SK-N-SH (cell line): ENCODE measurements around the gene IL18RAP.

Experiments used
- EZH2phosphoT487 ChIP-seq: fragments of 200-600 bp; sonication (generic); IDR thresholded peaks from 2 replicates; pipeline ENCODE4 v1.6.1; 2017; ENCODE audit warnings: low read depth, mixed run types, mild to moderate bottlenecking, antibody characterized with exemption, moderate library complexity, borderline replicate concordance
- FOSL2 ChIP-seq: IDR thresholded peaks from 2 replicates; pipeline ENCODE4 v1.4.0; 2012; ENCODE audit warnings: low read depth, mild to moderate bottlenecking, moderate library complexity, borderline replicate concordance
- FOXM1 ChIP-seq: IDR thresholded peaks from 2 replicates; pipeline ENCODE4 v1.4.0; 2012; ENCODE audit warnings: low read depth, mild to moderate bottlenecking
- MXI1 ChIP-seq: IDR thresholded peaks from 2 replicates; pipeline ENCODE4 v1.6.1; 2012; ENCODE audit warnings: mild to moderate bottlenecking, low read depth, low read length, improper control_type of control experiment
- NFIC ChIP-seq: IDR thresholded peaks from 2 replicates; pipeline ENCODE4 v1.4.0; 2012; ENCODE audit warnings: borderline replicate concordance
- RFX5 ChIP-seq: IDR thresholded peaks from 2 replicates; pipeline ENCODE4 v1.6.1; 2012; ENCODE audit warnings: mild to moderate bottlenecking, improper control_type of control experiment, low read length
- TAF1 ChIP-seq: IDR thresholded peaks from 2 replicates; pipeline ENCODE4 v1.6.1; 2012; ENCODE audit warnings: low read depth, mild to moderate bottlenecking, low read length, moderate library complexity, borderline replicate concordance
- TCF12 ChIP-seq: IDR thresholded peaks from 2 replicates; pipeline ENCODE4 v1.4.0; 2012
- TF ChIP-seq, protein P1 (sequence below): fragments of 200-600 bp; sonication (generic); IDR thresholded peaks from 2 replicates; pipeline ENCODE4 v1.6.1; 2017; ENCODE audit warnings: antibody characterized with exemption, mild to moderate bottlenecking, moderate library complexity
- TF ChIP-seq, protein P2 (sequence below): IDR thresholded peaks from 2 replicates; pipeline ENCODE4 v1.6.1; 2012; ENCODE audit warnings: mild to moderate bottlenecking, low read depth, low read length, moderate library complexity

DNA sequence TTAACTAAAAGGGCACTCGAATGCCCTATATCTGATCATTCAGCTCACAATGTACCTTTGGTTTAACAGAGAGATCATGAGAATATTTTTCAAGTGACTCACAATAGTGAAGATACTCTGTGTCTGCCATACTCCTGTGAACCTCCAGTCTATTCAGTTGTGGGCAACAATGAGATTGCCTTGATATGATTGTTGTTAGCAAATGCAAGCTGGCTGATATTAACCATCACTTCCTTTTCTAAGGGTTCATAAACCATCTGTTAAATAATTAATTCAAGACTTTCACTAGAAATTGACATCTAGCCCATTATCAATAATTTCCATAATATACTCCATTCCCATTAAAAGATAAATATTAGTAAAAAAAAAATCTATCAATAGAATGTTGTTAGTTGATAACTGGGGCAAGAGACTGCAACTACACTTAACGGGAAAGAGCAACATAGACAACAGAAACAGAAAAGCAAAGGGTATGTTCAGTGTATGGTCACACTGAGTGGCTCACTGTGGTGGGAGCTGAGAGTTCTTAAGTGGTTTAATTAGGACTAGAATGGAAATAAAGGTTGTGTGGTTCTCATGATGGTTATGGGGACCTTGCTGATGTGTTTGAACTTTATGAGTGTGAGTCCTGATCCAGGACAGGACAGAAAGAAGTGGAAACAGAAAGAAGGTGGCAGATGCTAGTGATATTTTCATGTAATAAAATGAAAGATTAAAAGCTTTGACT is 11.9 kb downstream of the IL18RAP start:
- TF ChIP-seq, protein P1, sequence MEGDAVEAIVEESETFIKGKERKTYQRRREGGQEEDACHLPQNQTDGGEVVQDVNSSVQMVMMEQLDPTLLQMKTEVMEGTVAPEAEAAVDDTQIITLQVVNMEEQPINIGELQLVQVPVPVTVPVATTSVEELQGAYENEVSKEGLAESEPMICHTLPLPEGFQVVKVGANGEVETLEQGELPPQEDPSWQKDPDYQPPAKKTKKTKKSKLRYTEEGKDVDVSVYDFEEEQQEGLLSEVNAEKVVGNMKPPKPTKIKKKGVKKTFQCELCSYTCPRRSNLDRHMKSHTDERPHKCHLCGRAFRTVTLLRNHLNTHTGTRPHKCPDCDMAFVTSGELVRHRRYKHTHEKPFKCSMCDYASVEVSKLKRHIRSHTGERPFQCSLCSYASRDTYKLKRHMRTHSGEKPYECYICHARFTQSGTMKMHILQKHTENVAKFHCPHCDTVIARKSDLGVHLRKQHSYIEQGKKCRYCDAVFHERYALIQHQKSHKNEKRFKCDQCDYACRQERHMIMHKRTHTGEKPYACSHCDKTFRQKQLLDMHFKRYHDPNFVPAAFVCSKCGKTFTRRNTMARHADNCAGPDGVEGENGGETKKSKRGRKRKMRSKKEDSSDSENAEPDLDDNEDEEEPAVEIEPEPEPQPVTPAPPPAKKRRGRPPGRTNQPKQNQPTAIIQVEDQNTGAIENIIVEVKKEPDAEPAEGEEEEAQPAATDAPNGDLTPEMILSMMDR, result no peak
- TF ChIP-seq, protein P2, sequence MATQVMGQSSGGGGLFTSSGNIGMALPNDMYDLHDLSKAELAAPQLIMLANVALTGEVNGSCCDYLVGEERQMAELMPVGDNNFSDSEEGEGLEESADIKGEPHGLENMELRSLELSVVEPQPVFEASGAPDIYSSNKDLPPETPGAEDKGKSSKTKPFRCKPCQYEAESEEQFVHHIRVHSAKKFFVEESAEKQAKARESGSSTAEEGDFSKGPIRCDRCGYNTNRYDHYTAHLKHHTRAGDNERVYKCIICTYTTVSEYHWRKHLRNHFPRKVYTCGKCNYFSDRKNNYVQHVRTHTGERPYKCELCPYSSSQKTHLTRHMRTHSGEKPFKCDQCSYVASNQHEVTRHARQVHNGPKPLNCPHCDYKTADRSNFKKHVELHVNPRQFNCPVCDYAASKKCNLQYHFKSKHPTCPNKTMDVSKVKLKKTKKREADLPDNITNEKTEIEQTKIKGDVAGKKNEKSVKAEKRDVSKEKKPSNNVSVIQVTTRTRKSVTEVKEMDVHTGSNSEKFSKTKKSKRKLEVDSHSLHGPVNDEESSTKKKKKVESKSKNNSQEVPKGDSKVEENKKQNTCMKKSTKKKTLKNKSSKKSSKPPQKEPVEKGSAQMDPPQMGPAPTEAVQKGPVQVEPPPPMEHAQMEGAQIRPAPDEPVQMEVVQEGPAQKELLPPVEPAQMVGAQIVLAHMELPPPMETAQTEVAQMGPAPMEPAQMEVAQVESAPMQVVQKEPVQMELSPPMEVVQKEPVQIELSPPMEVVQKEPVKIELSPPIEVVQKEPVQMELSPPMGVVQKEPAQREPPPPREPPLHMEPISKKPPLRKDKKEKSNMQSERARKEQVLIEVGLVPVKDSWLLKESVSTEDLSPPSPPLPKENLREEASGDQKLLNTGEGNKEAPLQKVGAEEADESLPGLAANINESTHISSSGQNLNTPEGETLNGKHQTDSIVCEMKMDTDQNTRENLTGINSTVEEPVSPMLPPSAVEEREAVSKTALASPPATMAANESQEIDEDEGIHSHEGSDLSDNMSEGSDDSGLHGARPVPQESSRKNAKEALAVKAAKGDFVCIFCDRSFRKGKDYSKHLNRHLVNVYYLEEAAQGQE, result no peak
- TF ChIP-seq EZH2phosphoT487 (no peak), TCF12 (no peak), RFX5 (no peak), NFIC (no peak), FOXM1 (no peak), TAF1 (no peak), FOSL2 (no peak), MXI1 (no peak)
